NCI-H748 (cell line): ENCODE data around the gene ATP2A3.
A peak's percentile ranks its signal among the peaks of the same experiment; 100 is the strongest.
"Not testable (repeated sequence)": the region's sequence is repeated elsewhere in the genome, so short reads cannot be mapped to it uniquely, and the experiment has no call there.

Experiments used
- DNase-seq: peaks from one replicate; lab custom pipeline; 2025; ENCODE audit not compliant: unreplicated experiment; lab: John Stamatoyannopoulos, UW

The ATP2A3 gene

GRCh38 chr17:3956327-3956957 is 7.8 kb downstream of the ATP2A3 start:
- DNase-seq, result no peak

- DNase-seq, result no peak
These were observed 8.6 kb downstream of the ATP2A3 start for GRCh38 chr17:3955673-3955988.

- no peak for DNase-seq
These were observed 9.1 kb downstream of the ATP2A3 start for GRCh38 chr17:3954976-3955672.

GRCh38 chr17:3954086-3954485 is 10.2 kb downstream of the ATP2A3 start:
- DNase-seq, result no peak

- DNase-seq, result no peak
These were observed 10.7 kb downstream of the ATP2A3 start for GRCh38 chr17:3953542-3953941.

GRCh38 chr17:3952186-3952585 is 12.1 kb downstream of the ATP2A3 start:
- no peak for DNase-seq

GRCh38 chr17:3951420-3951819 is 12.8 kb downstream of the ATP2A3 start:
- DNase-seq, result no peak

- DNase-seq, result no peak
These were observed 13.2 kb downstream of the ATP2A3 start for GRCh38 chr17:3951003-3951402.

- no peak for DNase-seq
These were observed 13.7 kb downstream of the ATP2A3 start for GRCh38 chr17:3950584-3950983.

- no peak for DNase-seq
These were observed 14.8 kb downstream of the ATP2A3 start for GRCh38 chr17:3949418-3949817.

- DNase-seq, result not testable (repeated sequence)
These were observed 15.7 kb downstream of the ATP2A3 start for GRCh38 chr17:3948551-3948950.

- no peak for DNase-seq
These were observed 16.9 kb downstream of the ATP2A3 start for GRCh38 chr17:3947318-3947810.

GRCh38 chr17:3946711-3947235 is 17.5 kb downstream of the ATP2A3 start:
- no peak for DNase-seq

- no peak for DNase-seq
These were observed 19.5 kb downstream of the ATP2A3 start for GRCh38 chr17:3944485-3945388.

GRCh38 chr17:3943240-3943891 is 20.9 kb downstream of the ATP2A3 start:
- DNase-seq, result no peak

GRCh38 chr17:3940965-3941698 is 23.1 kb downstream of the ATP2A3 start:
- DNase-seq, result no peak

GRCh38 chr17:3937359-3937758 is 26.9 kb downstream of the ATP2A3 start:
- DNase-seq, result no peak

- DNase-seq, result no peak
These were observed 28.3 kb downstream of the ATP2A3 start for GRCh38 chr17:3935825-3936355.

GRCh38 chr17:3935140-3935542 is 29.1 kb downstream of the ATP2A3 start:
- peak; percentile 76 for DNase-seq

- no peak for DNase-seq
These were observed 34.5 kb downstream of the ATP2A3 start for GRCh38 chr17:3929764-3930163.
